Subcutaneous adipose tissue (tissue), 4 donors: ENCODE data around the gene THADA. TPM values are rescaled to one million over a fixed set of nuclear protein-coding genes. Genes with fewer than 3 reads are reported as not detected.

Experiments used
- total RNA-seq, 4 donors: library from RNA; depleted of rRNA; stranded (reverse); fragments of >200 nt; gene quantifications; one replicate each; pipeline ENCODE4 v1.1.0, GENCODE V29; 2016
- TF ChIP-seq, protein P1 (sequence below): fragments of 450-650 bp; IDR thresholded peaks from one replicate; pipeline ENCODE4 v1.5.1; 2016; ENCODE audit warnings: low read depth, mild to moderate bottlenecking, control low read depth, antibody characterized with exemption, moderate library complexity

Gene THADA
- total RNA-seq, 4 donors from 2014 or later: 31.8 to 71.9 (median 53.8) TPM

DNA sequence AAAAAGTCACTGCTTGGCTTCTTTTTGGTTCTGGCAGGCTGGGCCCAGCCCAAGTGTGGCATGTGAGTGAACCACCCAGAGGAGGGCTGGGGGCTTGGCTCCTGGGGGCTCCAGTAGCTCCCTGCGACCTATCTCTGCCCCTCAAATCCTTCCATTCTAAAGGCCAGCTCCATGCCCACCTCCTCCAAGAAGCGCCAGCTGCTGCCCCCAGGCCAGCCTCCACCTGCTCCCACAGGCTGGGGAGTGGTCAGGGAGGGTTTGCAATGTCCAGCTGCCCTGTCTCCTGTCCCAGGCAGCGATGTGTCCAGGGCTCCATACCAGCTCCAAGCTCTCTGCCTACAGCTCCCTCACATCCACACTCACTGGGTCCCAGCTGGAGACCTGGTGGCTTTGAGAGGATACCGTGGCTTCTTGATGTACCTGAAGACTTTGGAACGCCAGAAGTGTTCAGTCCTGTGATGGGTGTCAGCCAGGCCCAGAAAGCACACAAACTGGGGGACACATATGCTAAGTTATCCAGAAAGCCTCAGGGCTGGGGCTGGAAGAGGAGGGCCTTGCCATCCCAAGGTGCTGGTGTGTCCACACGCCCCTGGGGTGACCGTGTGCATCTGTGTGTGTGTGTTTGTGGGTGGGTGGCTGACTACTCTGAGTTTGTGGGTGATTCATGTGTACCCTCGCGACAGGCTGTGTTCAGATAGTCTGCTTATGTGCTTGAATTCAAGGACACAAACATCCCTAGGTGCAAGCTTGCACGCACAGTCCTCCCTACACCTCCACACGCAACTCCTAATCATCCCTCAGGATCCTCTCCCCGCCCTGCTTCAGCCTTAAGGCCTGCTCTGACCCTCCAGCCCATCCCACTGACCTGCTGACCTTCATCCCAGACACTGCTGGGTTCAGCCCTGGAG lies 402.8 kb downstream of the THADA start:
- TF ChIP-seq, protein P1, sequence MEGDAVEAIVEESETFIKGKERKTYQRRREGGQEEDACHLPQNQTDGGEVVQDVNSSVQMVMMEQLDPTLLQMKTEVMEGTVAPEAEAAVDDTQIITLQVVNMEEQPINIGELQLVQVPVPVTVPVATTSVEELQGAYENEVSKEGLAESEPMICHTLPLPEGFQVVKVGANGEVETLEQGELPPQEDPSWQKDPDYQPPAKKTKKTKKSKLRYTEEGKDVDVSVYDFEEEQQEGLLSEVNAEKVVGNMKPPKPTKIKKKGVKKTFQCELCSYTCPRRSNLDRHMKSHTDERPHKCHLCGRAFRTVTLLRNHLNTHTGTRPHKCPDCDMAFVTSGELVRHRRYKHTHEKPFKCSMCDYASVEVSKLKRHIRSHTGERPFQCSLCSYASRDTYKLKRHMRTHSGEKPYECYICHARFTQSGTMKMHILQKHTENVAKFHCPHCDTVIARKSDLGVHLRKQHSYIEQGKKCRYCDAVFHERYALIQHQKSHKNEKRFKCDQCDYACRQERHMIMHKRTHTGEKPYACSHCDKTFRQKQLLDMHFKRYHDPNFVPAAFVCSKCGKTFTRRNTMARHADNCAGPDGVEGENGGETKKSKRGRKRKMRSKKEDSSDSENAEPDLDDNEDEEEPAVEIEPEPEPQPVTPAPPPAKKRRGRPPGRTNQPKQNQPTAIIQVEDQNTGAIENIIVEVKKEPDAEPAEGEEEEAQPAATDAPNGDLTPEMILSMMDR: no peak

DNA sequence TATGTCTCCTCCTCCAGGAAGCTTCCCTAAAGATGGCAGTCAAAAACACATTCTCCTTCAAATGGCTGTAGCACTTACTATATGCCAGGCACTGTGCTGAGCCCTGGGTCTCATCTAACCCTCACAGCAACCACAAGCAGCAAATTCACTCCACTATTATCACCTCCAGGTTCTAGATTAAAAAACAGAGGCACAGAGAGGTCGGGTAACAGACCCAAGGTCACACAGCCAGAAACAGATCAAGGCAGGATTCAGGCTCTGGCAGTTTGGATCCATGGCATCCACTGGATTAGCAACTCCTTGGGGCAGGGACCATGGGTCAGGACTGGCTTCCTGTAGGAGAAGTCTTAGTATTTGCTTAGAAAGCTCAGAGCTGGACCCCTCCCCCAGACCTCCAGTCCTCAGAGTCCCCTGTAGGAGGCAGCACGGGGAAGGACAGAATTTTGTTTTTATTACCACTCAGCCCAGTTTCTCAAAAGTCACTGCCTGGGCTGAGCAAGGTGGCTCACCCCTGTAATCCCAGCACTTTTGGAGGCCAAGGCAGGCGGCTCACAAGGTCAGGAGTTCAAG lies 403.8 kb downstream of the THADA start:
- TF ChIP-seq, protein P1: no peak

DNA sequence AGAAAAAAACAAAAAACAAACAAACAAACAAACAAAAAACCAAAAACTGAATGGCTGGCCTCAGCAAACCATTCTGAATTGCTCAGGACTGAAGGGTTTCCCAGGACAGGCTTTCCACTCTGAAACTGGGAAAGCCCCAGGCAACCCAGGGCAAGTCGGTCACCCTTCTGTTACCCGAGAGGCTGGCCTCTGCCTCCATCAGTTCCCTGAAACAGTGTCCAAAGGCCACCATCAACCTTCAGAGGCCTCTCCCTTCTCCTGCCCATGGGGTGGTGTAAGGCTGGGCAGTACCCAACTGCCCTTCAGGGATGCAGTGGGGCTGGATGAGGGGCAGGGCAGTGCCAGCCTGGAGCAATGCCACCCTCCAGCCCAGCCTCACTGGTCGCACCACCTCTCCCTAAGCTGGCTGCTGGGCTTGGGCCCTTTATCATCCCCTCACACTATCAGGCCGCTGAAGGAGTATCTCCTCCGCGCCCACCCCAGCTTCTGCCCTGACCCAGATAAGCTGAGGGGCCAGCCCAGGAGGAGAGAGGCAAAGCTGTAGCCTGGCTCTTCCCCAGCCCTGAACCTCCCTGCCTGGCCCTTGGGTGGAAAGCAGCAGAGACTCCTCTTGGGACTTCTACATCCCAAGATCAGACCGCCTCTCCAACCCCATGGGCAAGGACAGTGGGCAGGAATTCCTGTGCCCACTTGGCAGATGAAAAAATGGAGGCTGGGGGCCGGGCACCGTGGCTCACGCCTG lies 405.4 kb downstream of the THADA start:
- TF ChIP-seq, protein P1: no peak

DNA sequence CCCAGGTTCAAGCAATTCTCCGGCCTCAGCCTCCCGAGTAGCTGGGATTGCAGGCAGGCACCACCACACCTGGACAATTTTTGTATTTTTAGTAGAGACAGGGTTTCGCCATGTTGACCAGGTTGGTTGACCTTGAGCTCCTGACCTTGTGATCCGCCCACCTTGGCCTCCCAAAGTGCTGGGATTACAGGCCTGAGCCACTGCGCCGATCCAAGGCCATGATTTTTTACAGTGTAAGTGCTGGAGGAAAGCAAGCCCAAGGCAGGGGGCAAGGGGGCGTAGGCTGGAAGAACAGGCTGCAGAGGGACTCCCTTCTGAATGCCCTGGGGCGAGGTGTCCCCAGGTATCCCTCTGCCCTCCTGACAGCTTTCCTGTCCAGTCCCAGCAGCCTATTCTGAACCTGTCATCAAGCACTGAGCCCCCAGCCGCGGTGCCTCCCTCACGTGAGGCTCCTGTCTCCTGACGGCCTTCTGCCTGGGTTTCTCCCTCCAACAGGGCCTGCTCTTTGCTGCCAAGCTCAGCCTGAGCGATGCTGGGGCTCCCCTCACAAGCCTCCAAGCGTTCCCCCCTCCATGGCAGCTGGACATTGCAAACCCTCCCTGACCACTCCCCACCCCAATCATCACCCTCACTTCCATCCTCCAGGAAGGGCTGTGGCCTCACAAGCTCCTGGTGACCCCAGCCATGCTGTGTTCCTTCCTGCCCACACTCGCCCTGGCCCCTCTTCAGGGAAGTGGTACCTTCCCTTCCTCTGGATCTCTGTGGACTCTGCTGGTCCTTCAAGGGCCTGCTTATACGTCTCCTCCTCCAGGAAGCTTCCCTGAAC lies 407.1 kb downstream of the THADA start:
- TF ChIP-seq, protein P1: no peak

DNA sequence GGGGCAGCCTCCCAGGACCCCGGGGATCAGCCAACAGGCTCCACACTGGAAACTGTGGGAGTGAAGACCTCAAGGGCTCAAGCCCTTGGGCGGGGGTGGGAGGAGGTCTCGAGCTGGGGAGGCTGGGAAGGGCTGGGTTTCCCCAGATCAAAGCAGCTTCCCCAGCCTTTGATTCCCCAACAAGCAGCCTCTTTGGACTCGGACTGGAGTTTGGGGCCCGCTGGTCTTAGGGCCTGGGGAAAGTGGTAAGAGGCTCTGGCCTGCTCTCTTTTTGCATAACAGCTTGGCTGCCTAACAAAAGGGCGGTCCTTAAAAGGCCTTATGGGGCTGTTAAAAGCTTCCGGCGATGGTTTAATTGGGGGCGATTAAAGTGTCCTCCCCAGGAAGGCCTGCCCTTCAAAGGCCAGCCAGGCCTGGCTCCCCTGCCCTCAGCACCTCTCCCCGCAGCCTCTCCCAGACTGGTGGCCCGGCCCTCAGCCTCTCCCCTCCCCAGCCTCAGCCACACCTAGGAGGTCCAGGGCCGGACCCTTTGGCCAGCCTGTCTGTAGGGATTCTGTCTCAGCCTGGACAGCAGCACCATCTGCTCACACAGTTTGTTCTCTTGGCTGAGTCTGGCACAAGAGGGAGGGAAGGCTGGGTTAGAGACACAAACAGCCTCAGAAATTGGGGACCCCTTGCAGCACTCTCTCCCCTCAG lies 409.0 kb downstream of the THADA start:
- TF ChIP-seq, protein P1: no peak

DNA sequence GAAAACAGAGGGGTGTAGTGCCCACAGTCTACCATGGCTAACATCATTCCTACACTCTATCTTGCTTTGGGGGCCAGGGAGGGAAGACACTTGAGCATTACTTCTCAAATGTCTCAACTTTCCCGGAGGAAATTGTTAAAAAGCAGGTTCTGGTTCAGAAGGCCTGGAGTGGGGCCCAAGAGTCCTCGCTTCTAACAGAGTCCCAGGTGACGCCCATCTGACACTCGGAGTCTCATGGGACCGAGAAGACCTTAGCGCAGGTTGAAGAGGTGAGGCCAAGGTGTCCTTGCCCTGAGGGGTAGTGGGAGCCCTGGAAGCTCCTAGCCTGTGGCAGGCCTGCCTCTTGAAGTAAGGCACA lies 409.5 kb downstream of the THADA start:
- TF ChIP-seq, protein P1: no peak
